HG03439 (cell line): ENCODE data around the gene ADARB1.

Experiments
- ATAC-seq: cut with Tn5 transposase; IDR thresholded peaks from one replicate; pipeline ENCODE4 v1.9.1; 2021; ENCODE audit warnings: mild to moderate bottlenecking, moderate library complexity; ENCODE audit not compliant: unreplicated experiment

The ADARB1 gene

GRCh38 chr21:45037986-45038385 lies 36.4 kb upstream of the ADARB1 start:
- no peak for ATAC-seq

- no peak for ATAC-seq
These were observed 34.8 kb upstream of the ADARB1 start for GRCh38 chr21:45039317-45040156.

GRCh38 chr21:45040157-45040711 lies 34.1 kb upstream of the ADARB1 start:
- ATAC-seq: no peak

GRCh38 chr21:45040739-45041138 lies 33.6 kb upstream of the ADARB1 start:
- ATAC-seq: no peak

GRCh38 chr21:45041351-45041805 lies 33.0 kb upstream of the ADARB1 start:
- no peak for ATAC-seq

- no peak for ATAC-seq
These were observed 32.3 kb upstream of the ADARB1 start for GRCh38 chr21:45041984-45042663.

- ATAC-seq: no peak
These were observed 31.7 kb upstream of the ADARB1 start for GRCh38 chr21:45042664-45043161.

- ATAC-seq: no peak
These were observed 30.8 kb upstream of the ADARB1 start for GRCh38 chr21:45043541-45044020.

- ATAC-seq: no peak
These were observed 28.9 kb upstream of the ADARB1 start for GRCh38 chr21:45045481-45045880.

GRCh38 chr21:45047257-45047656 lies 27.1 kb upstream of the ADARB1 start:
- no peak for ATAC-seq

- no peak for ATAC-seq
These were observed 26.2 kb upstream of the ADARB1 start for GRCh38 chr21:45048026-45048698.

GRCh38 chr21:45048968-45049367 lies 25.4 kb upstream of the ADARB1 start:
- ATAC-seq: no peak

GRCh38 chr21:45049714-45050344 lies 24.6 kb upstream of the ADARB1 start:
- ATAC-seq: no peak

GRCh38 chr21:45050345-45050796 lies 24.0 kb upstream of the ADARB1 start:
- no peak for ATAC-seq

GRCh38 chr21:45050797-45051489 lies 23.4 kb upstream of the ADARB1 start:
- no peak for ATAC-seq

- no peak for ATAC-seq
These were observed 22.6 kb upstream of the ADARB1 start for GRCh38 chr21:45051580-45052434.

GRCh38 chr21:45052960-45053359 lies 21.4 kb upstream of the ADARB1 start:
- ATAC-seq: no peak

GRCh38 chr21:45053561-45054226 lies 20.7 kb upstream of the ADARB1 start:
- ATAC-seq: no peak
